Measurements from ENCODE around the gene GAREM2.

DNA sequence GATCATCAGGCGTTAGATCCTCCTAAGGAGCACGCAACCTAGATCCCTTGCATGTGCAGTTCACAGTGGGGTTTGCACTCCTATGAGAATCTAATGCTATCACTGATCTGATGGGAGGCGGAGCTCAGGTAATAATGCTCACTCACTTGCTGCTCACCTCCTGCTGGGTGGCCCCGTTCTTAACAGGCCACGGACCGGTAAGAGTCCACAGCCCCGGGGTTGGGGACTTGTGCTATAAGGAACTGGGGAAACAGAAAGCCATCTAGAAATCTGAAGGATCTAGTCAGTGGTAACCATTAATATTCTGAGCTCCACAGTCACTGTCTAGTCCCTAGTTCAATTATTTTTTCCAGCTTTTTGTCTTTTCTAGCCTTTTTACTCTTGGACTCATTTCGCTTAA, 44.7 kb upstream of the GAREM2 start:
- TF ChIP-seq TAF1 (conservative IDR thresholded peaks at IDR 0.05), result no peak
- TF ChIP-seq, protein P1, sequence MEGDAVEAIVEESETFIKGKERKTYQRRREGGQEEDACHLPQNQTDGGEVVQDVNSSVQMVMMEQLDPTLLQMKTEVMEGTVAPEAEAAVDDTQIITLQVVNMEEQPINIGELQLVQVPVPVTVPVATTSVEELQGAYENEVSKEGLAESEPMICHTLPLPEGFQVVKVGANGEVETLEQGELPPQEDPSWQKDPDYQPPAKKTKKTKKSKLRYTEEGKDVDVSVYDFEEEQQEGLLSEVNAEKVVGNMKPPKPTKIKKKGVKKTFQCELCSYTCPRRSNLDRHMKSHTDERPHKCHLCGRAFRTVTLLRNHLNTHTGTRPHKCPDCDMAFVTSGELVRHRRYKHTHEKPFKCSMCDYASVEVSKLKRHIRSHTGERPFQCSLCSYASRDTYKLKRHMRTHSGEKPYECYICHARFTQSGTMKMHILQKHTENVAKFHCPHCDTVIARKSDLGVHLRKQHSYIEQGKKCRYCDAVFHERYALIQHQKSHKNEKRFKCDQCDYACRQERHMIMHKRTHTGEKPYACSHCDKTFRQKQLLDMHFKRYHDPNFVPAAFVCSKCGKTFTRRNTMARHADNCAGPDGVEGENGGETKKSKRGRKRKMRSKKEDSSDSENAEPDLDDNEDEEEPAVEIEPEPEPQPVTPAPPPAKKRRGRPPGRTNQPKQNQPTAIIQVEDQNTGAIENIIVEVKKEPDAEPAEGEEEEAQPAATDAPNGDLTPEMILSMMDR (IDR thresholded peaks at IDR 0.05; ENCODE audit: low read depth, low read length, missing input control), result no peak
- TF ChIP-seq JUND (IDR thresholded peaks at IDR 0.05), result no peak
- TF ChIP-seq, protein P2, sequence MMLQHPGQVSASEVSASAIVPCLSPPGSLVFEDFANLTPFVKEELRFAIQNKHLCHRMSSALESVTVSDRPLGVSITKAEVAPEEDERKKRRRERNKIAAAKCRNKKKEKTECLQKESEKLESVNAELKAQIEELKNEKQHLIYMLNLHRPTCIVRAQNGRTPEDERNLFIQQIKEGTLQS (IDR thresholded peaks at IDR 0.05), result no peak
- TF ChIP-seq REST (IDR thresholded peaks at IDR 0.05), result no peak
- no peak for TF ChIP-seq HNF4A (conservative IDR thresholded peaks at IDR 0.05)
- no peak for TF ChIP-seq MAX (IDR thresholded peaks at IDR 0.05)
- TF ChIP-seq FOXA1 (IDR thresholded peaks at IDR 0.05), result no peak
- no peak for TF ChIP-seq SP1 (IDR thresholded peaks at IDR 0.05)
- TF ChIP-seq GABPA (IDR thresholded peaks at IDR 0.05 in 1 of 2, conservative IDR thresholded peaks at IDR 0.05 in 1 of 2), result no peak
- no peak for TF ChIP-seq YY1 (IDR thresholded peaks at IDR 0.05)
